Measurements from ENCODE around the gene FCER2.

Gene FCER2

DNA sequence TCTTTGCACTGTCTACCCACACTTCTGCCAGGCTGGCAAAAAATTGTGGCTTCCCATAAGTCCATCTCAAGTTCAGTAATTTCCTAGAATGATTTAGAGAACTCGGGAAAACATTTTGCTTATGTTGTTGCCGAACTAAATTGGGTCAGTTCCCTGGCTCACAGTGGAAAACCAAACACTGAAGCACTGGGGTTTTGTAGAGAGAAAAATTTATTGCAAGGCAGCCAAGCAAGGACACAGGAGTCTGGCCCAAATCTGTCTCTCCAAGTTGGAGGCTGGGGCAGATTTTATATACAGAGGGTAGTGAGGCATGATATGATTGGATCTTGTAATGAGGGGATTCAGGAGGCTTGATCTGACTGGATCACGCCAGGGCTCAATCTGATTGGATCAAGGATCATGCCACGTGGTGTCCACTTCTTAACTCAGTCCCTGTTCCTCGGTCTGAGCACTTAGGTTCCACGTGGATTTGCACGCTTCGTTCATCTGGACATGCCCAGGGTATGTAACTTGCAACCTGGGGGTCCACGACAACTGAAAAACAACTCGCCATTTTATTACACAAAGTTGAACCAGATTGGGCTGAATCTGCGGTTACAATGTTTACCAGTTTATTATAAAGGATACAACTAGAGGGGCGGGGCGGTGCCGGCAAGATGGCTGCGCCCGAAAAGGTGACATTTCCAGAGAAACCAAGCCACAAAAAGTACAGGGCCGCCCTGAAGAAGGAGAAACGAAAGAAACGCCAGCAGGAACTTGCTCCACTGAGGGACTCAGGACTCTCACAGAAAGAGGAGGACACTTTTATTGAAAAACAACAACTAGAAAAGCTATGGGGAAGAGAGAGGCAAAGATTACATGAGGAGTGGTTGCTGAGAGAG is 38.1 kb upstream of the FCER2 start:
- no peaks in the 10 kb centered on the region for H3K36me3 ChIP-seq (ENCODE audit: insufficient read depth, low read length)
- 0 out of 2 replicates have a peak, but pooled peaks cover 5% of the 10 kb centered on the region for H3K27me3 ChIP-seq (ENCODE audit: insufficient read depth, low read length)
- H3K79me2 ChIP-seq (ENCODE audit: insufficient read depth, low read length) = no peaks in the 10 kb centered on the region
- H3K9ac ChIP-seq (ENCODE audit: low read length) = no peak overlapping the region
- H2AFZ ChIP-seq (ENCODE audit: low read length) = no peak overlapping the region
- no peak overlapping the region for H3K27ac ChIP-seq (ENCODE audit: low read depth, low read length, poor library complexity, severe bottlenecking)
- H4K20me1 ChIP-seq (ENCODE audit: insufficient read depth, low read length) = no peaks in the 10 kb centered on the region
- TF ChIP-seq, protein P1, sequence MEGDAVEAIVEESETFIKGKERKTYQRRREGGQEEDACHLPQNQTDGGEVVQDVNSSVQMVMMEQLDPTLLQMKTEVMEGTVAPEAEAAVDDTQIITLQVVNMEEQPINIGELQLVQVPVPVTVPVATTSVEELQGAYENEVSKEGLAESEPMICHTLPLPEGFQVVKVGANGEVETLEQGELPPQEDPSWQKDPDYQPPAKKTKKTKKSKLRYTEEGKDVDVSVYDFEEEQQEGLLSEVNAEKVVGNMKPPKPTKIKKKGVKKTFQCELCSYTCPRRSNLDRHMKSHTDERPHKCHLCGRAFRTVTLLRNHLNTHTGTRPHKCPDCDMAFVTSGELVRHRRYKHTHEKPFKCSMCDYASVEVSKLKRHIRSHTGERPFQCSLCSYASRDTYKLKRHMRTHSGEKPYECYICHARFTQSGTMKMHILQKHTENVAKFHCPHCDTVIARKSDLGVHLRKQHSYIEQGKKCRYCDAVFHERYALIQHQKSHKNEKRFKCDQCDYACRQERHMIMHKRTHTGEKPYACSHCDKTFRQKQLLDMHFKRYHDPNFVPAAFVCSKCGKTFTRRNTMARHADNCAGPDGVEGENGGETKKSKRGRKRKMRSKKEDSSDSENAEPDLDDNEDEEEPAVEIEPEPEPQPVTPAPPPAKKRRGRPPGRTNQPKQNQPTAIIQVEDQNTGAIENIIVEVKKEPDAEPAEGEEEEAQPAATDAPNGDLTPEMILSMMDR (IDR thresholded peaks at IDR 0.05; ENCODE audit: low read length) = no peak
- TF ChIP-seq EZH2 (IDR thresholded peaks at IDR 0.05; ENCODE audit: borderline replicate concordance, low read length) = no peak
- no peaks in the 10 kb centered on the region for H3K4me1 ChIP-seq (ENCODE audit: insufficient read depth, low read length, severe bottlenecking)
- H3K9me2 ChIP-seq (ENCODE audit: low read depth, low read length) = no peaks in the 10 kb centered on the region
- H3K9me3 ChIP-seq (ENCODE audit: low read length) = no peaks in the 10 kb centered on the region
- H3F3A ChIP-seq (ENCODE audit: insufficient read depth, low read length) = no peaks in the 10 kb centered on the region
- no peak overlapping the region for H3K4me3 ChIP-seq (ENCODE audit: low read depth, low read length, poor library complexity, severe bottlenecking)
- H3K4me2 ChIP-seq (ENCODE audit: low read length) = no peak overlapping the region

DNA sequence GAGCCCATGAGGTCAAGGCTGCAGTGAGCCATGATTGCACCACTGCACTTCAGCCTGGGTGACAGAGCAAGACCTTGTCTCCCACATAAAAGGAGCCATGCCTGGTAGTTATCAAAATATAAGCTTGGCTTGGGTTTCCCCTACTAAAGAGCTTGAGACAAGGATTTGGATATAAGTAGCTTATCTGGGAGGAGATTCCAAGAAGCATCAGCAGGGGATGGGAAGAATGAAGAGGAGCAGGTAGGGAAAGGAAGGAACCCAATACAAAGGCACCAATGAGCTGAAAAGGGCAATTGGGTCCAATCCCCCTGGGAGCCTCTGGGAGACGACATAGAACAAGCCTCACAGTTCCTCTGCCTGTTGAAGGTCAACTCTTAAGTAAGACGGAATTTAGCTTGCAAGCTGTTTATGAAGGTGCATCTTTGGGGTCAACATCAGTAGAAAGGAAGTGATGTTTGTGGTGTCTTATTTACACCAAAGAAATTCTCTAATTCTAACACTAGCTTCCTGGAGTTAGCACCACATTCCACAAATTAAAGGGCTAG is 37.4 kb upstream of the FCER2 start:
- H3K9ac ChIP-seq (ENCODE audit: low read length) = no peak overlapping the region
- H3K4me3 ChIP-seq (ENCODE audit: low read depth, low read length, poor library complexity, severe bottlenecking) = no peak overlapping the region
- no peaks in the 10 kb centered on the region for H3K79me2 ChIP-seq (ENCODE audit: insufficient read depth, low read length)
- H3F3A ChIP-seq (ENCODE audit: insufficient read depth, low read length) = no peaks in the 10 kb centered on the region
- H3K9me3 ChIP-seq (ENCODE audit: low read length) = no peaks in the 10 kb centered on the region
- H3K4me2 ChIP-seq (ENCODE audit: low read length) = no peak overlapping the region
- H3K9me2 ChIP-seq (ENCODE audit: low read depth, low read length) = no peaks in the 10 kb centered on the region
- H3K27ac ChIP-seq (ENCODE audit: low read depth, low read length, poor library complexity, severe bottlenecking) = no peak overlapping the region
- 0 out of 2 replicates have a peak, but pooled peaks cover 5% of the 10 kb centered on the region for H3K27me3 ChIP-seq (ENCODE audit: insufficient read depth, low read length)
- no peaks in the 10 kb centered on the region for H4K20me1 ChIP-seq (ENCODE audit: insufficient read depth, low read length)
- no peaks in the 10 kb centered on the region for H3K36me3 ChIP-seq (ENCODE audit: insufficient read depth, low read length)
- TF ChIP-seq, protein P1 (IDR thresholded peaks at IDR 0.05; ENCODE audit: low read length) = no peak
- no peak for TF ChIP-seq EZH2 (IDR thresholded peaks at IDR 0.05; ENCODE audit: borderline replicate concordance, low read length)
- H3K4me1 ChIP-seq (ENCODE audit: insufficient read depth, low read length, severe bottlenecking) = no peaks in the 10 kb centered on the region
- no peak overlapping the region for H2AFZ ChIP-seq (ENCODE audit: low read length)

DNA sequence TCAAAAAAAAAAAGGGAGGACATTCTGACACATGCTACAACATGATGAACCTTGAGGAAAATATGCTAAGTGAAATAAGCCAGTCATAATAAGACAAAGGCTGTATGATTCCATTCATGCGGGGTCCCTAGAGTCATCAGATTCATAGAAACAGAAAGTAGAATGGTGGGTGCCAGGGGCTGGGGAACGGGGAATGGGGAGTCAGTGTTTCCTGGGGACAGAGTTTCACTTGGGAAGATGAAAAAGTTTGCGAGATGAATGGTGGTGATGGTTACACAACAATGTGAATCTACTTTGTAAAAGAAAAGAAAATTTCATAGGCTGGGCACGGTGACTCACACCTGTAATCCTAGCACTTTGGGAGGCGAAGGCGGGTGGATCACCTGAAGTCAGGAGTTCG is 36.1 kb upstream of the FCER2 start:
- Histone ChIP-seq H3K9me3 (ENCODE audit: low read length) (no peaks in the 10 kb centered on the region), H3K27ac (ENCODE audit: low read depth, low read length, poor library complexity, severe bottlenecking) (no peak overlapping the region), H3K27me3 (ENCODE audit: insufficient read depth, low read length) (0 out of 2 replicates have a peak, but pooled peaks cover 5% of the 10 kb centered on the region), H3K4me3 (ENCODE audit: low read depth, low read length, poor library complexity, severe bottlenecking) (no peak overlapping the region), H4K20me1 (ENCODE audit: insufficient read depth, low read length) (no peaks in the 10 kb centered on the region), H3K4me2 (ENCODE audit: low read length) (no peak overlapping the region), H3K9ac (ENCODE audit: low read length) (no peak overlapping the region), H3K79me2 (ENCODE audit: insufficient read depth, low read length) (no peaks in the 10 kb centered on the region), H2AFZ (ENCODE audit: low read length) (no peak overlapping the region), H3K4me1 (ENCODE audit: insufficient read depth, low read length, severe bottlenecking) (no peaks in the 10 kb centered on the region), H3K36me3 (ENCODE audit: insufficient read depth, low read length) (no peaks in the 10 kb centered on the region), H3F3A (ENCODE audit: insufficient read depth, low read length) (no peaks in the 10 kb centered on the region), H3K9me2 (ENCODE audit: low read depth, low read length) (no peaks in the 10 kb centered on the region)
- TF ChIP-seq, protein P1 (IDR thresholded peaks at IDR 0.05; ENCODE audit: low read length) = no peak
- no peak for TF ChIP-seq EZH2 (IDR thresholded peaks at IDR 0.05; ENCODE audit: borderline replicate concordance, low read length)
